Eye (tissue), 1 donor: Measurements from ENCODE around the gene KATNAL1.
A peak's percentile ranks its signal among the peaks of the same experiment; 100 is the strongest.

Experiments used
- DNase-seq: peaks from one replicate; pipeline ENCODE4 v3.0.0-alpha.2; 2015

The KATNAL1 gene

DNA sequence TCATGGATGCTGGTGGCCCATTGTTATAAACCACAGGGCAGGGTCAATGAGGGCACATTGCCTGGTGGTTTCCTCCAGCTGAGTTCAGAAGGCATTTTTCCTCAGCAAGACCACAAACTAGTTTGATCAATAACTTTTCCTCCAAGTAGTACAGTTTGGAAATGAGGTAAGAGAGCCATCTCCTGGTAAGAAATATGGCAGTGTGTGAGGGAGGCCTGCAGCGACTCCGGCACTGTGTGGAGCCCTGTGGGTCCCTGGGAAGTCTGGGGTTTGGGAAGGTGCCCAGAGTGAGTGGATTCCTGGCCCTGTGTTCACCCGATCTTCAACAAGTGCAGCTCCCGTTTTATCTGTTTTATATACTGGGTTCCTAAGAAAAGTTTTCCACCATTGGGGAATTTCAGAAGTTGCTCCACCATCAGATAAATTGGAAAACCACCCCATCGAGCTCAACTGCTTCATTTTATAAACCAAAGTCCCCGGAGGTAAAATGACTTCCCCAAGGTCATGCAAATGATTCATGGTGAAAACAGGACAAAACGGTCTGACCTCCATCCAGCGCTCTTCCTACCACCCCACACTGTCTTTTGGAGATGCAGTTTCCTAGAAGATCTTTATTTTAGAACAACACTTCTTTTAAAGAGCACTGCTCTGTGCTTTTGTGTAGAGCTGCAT lies 148.4 kb downstream of the KATNAL1 start:
- DNase-seq: no peak

DNA sequence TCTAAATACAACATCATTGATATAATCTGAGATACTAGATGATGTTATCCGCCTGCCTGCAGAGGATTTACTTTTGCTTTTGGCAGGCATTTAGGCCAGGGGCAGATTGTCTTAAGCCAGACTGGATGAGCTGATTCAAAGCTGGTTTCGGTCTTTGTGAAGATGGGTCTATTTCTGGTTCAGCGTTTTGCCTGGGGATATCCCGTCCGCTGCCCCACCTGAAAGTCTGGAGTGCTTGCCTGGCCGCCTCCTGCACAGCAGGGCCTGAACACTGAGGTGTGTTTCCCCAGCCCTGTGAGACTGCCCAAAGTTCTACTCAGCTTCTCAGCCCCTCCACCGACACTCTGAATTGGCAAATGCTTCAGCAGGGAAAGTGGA lies 149.7 kb downstream of the KATNAL1 start:
- no peak for DNase-seq

DNA sequence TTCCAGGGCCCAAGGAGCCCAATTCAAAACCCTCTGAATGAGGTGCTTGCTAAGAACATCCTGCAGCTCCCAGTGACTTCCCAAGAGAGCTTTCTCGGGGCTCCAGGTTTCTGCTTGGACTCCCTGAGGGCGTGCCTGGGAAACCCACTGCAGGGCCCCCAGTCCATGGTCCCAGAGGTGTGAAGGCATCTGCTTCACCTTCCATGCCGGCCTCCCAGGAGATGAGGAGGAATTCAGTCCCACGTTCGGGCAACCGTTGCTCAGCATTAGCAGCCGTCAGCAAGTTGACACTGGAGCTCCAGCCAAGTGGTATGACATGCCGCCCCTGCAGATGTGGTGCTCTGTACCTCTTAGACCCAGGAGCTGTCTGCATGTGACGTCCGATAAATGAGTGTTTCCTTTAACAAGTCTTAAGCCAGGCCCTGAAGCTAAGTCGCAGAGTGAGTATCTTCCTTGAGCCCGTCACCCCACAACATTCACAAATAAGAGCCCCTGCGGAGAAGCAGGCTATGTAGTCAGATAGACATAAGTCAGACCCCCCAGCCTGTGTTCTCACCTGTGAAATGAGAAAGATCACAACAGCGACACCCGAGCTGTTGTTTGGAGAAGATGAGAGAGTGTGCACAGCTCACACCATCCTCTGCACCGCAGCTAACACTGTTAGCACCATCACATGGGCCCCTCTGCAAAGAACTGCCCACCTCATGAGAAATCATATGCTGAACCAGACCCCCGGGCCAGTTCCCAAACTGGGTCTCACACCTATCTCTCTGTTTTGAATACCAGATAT lies 150.3 kb downstream of the KATNAL1 start:
- no peak for DNase-seq

DNA sequence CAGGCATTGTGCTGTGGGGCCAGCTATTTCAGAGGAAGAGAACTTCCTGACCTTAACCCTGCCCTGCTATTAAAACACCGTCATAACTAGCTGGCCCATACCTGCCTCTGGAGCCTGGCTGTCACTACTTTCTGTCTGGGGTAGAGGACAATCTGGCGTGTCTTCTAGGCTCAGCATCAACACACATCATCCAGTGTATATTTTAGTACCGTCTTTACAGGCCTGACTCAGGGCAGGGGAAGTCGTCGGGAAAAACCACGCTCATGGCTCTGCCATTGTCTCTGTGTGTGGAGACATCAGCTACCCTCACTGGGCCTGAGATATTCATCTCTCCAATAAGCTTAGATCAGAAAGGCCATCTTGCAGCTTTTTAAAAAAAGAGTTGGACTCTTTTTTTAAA lies 151.1 kb downstream of the KATNAL1 start:
- no peak for DNase-seq

DNA sequence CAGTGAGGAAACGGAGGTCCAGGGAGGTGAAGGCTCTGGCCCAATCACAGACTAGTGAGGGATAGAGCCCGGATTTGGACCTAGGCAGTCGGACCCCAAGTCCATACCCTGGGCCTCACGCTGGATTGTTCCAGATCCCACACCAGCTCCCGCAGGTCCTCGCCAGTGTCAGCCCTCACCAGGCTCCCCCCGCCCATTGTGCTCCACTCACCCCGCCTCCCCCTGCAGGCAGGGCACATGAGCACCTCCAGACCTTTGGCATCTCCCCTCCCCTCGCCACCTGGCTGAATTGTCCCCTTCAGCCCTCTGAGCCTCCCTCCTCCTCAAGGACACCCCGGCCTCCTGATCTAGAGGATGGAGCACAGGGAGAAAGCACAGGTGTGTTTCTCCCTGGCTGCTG lies 152.4 kb downstream of the KATNAL1 start:
- no peak for DNase-seq

DNA sequence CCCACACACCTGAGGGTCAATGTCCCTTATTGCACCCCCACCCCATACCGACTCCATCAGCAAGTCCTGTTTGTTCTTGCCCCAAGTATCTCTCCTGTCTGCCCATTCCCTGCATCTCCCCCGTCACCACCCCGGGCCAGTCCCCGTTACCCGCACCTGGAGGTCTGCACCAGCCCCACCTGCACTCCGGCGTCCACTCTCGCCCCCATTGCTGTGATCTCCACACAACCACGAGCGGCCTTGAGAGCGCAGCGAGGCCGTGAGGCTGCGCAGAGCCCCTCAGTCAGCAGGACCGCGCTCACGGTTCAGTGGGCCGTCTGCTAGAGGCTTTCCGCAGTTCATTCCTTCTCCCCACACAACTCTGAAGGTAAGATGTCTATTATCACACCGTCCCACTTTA lies 152.8 kb downstream of the KATNAL1 start:
- DNase-seq: no peak

DNA sequence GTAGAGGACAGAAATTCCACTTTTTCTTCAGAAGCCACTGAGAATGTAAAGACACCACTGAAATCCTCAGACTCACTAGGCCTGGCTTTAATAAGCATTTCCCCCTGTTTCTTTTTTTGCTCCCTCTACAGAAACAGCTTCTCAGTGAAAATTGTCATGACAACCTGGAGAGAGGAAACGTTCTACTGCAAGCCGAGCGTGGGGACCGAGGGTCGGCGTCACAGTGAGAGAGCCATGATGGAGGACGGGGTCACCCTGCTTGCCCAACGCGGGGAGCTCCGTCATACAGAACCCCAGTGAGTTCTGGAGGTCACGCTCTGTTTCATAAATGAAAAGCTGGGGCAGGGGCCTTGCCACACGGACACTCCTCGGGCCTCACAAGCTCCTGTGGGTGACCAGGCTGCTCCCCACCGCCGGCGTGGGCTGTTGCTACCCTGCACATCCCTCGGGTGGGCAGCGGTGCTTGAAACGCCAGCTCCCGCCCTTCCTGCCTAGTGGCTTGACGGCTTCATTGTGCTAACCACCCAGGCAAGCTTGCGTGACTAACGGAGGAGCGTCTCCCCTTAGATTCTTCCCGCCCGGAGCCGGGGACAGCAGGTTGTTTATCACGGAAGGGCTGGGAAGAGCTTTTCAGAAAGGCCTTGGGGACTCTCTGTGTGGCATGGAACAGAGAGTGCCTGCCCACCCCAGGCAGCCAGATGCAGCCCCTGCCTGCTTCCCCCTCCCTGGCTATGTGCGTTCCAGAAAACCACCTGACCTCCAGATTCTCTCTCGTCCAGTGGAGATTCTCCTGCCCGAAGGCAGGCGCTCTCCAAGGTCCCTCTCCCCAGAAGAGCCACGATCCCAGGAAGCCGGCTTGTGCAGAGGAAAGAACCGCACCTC lies 153.6 kb downstream of the KATNAL1 start:
- peak; percentile 76 for DNase-seq
